Retina (tissue), 1 donor: ENCODE data around the gene PTPRCAP.

Experiments used
- DNase-seq: peaks from one replicate; pipeline ENCODE4 v3.0.0-alpha.2; 2016

The PTPRCAP gene

GRCh38 chr11:67423466-67423865, 14.0 kb downstream of the PTPRCAP start:
- DNase-seq, result no peak

GRCh38 chr11:67422891-67423290, 14.6 kb downstream of the PTPRCAP start:
- no peak for DNase-seq

DNA sequence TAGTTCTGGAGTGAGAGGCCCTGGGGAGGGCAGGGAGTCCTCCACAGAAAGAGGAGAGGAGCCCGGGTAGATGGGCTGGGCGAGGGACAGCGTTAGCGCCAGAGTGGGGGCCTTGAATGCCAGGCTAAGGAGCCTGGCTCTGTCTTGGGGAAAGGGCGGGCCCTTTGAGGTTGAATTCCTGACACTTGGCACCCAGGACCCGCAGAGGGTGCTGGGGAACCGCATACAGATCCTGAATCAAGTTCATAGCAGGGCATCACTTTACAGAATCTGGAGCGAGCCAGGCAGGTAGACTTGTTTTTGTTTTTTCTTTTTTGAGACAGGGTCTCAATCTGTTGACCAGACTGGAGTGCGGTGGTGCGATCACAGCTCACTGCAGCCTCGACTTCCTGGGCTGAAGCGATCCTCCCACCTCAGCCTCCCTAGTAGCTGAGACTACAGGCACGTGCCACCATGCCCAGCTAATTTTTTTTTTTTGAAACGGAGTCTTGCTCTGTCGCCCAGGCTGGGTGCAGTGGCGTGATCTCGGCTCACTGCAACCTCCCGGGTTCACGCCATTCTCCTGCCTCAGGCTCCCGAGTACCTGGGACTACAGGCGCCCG, 16.0 kb downstream of the PTPRCAP start:
- DNase-seq, result no peak

GRCh38 chr11:67420646-67421429, 16.6 kb downstream of the PTPRCAP start:
- peak; percentile 91 for DNase-seq

GRCh38 chr11:67420147-67420645, 17.3 kb downstream of the PTPRCAP start:
- DNase-seq, result no peak

GRCh38 chr11:67419325-67420049, 18.0 kb downstream of the PTPRCAP start:
- no peak for DNase-seq

DNA sequence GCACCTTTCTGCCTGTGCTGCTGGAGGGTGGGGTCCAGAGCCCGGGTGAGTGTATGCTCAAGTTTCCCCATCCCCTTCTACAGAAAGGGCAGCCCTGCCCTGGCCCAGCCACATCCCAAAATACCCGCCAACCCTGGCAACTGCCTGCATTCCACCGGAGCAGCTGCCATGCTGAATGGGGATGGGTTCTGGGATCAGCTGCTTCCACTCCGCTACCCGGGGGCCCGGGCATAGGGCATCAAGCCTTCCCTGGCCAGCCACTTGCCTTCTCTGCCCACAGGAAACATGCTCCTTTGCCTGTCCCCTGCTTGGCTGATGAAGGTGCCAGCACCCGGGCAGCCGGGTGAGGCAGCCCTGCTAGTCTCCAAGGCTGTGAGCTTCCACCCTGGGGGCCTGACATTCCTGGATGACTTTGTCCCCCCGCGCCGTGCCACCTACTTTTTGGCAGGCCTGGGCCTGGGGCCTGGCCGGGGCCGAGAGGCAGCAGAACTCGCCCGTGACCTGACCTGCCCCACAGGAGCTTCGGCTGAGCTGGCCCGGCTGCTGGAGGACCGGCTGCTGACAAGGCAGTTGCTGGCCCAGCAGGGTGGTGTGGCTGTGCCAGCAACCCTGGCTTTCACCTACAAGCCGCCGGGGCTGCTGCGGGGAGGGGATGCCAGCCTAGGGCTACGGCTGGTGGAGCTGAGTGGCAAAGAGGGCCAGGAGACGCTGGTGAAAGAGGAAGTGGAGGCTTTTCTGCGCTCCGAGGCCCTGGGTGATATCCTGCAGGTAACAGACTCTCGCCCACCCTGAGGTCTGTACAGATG, 18.8 kb downstream of the PTPRCAP start:
- no peak for DNase-seq

DNA sequence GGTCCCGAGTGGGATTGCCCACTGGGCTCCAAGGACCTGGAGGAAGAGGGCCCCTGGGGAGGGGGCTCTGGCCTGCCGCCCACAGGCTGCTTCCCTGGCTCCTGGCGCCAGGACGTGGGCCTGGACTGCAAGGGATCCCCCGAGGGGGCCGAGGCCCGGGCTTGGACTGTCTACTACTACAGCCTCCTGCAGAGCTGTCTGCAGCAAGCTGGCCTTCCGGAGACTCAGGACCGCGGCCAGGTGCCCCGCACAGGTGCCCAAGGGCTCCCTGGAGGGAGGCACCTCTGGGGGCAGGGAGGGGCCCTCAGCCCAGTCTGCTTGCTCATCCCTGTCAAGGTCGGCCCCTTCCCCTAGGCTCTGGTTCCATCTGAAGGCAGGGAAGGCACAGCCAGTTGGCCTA, 20.1 kb downstream of the PTPRCAP start:
- no peak for DNase-seq

GRCh38 chr11:67416416-67417335, 20.8 kb downstream of the PTPRCAP start:
- DNase-seq, result no peak

DNA sequence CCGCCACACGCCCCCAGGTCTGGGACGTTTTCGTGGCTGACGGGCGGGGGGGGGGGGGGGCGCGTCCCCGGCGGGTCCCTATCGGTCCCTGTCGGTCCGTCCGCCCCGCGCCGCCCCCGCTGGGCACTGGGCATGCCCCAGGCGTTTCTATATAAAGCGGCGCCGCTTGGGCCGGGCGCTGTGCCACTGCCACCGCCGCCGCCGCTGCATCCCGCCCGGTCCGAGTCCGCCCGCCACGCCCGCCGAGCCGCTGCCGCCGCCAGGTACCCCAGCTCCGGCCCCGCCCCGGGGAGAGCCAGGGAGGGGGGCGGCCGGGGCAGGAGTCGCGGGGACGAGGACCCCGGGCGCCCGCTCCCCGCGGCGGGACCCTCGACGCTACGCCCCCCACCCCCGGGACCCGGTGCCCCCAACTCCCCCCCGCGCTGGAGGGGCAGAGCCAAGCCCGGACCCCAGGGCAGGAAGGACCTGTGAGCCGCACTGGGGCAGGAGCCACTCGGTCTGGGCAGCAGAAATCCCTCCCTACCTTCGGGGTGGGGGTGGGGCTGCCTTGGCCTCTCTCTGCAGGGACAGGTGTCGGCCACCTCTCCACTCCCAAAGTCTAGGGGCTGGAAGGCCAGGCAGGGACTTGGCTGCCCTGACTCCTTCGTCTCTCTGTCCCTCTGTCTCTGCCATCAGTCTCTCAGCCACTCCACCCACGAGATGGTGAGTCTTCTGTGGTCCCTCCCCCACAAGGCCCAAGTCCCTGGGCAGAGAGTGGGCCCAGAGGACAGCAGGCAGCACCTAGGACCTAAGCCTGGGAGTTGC, 21.8 kb downstream of the PTPRCAP start, which contains the start of gene CARNS1:
Gene CARNS1, plus strand, starts transcription at position 178 of the 804 bp plus-strand sequence. Its CDS starts 522 bp downstream, at position 700.
- no peak for DNase-seq

GRCh38 chr11:67413266-67413849, 24.1 kb downstream of the PTPRCAP start:
- DNase-seq, result no peak

- no peak for DNase-seq
These were observed 24.8 kb downstream of the PTPRCAP start for GRCh38 chr11:67412495-67413179.

GRCh38 chr11:67411785-67412152, 25.7 kb downstream of the PTPRCAP start:
- no peak for DNase-seq

DNA sequence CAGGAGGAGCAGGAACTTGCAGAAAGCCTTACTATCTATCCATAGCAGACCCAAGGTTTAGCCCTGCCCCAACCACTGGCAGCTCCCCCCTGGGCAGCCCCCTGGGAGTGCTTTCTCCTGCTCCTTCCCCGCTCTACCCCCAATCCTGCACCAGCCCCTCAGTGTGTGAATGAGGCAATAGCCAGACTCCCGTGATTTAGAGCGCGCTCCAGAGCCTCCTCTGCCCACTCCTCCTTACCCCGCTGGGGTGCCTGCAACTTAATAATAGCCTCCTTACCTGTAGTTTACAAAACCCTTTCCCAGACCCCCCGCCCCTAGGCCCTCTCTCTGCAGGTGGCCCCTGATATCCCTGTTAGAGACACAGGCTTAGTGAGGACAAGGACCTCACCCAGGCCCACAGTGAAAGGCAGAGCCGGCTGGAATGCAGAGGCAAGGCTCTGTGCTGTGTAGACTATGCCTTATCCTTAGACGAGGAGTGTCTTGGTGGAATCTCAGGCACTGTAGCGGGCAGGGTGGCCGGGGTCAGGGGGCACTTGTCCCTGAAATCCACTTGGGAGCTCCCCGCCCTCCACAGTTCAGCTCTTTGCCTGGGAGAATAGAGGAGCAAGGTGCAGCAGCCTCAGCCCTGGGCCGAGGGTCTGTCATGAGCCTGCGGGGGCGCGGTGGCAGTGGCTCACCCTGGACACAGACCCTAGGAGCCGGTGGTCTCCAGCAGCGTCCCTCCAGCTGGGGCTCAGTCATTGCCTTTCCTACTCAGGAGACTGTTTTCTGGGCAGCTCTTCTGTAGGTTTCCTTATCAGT, 26.3 kb downstream of the PTPRCAP start:
- no peak for DNase-seq

- DNase-seq, result no peak
These were observed 27.1 kb downstream of the PTPRCAP start for GRCh38 chr11:67410369-67410831.

DNA sequence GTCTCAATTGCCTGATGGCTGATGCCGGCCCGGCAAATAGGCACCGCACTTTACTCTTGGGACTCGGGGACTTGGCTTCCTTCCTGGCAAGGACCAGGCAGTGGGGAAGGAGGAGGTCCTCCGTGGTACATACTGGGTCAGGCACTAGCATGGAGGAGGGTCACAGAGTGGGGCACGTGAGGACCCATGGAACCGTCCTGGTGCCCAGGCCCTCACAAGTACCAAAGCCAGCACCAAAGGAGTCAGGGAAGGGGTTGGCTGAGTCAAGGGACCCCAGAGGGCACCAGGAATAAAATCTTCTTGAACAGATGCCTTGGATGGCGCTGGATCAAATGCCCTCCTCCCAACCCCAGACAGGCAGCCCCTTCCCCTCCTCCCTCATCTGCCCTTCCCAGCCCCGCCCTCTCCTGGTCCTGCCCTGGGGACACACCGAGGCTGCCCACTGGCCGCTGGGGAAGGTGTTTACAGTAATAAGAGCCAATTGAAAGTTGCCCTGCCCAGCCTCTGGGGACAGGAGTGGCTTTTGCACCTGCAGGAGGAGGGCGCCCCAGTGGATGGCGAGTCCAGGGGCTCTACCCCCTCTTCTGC, 27.6 kb downstream of the PTPRCAP start:
- DNase-seq, result no peak

GRCh38 chr11:67409261-67409666, 28.2 kb downstream of the PTPRCAP start:
- DNase-seq, result no peak
